ENCODE data around the gene TBL2. TPM values are rescaled to one million over a fixed set of nuclear protein-coding genes. Genes with fewer than 3 reads are reported as not detected.

TBL2 gene
- total and polyA plus RNA-seq, 10 of the 15 experiments (the other 5 are each of a cell fraction or from before 2014, with no cell fraction given) = 1.1 to 49.7 (median 26.7) TPM

DNA sequence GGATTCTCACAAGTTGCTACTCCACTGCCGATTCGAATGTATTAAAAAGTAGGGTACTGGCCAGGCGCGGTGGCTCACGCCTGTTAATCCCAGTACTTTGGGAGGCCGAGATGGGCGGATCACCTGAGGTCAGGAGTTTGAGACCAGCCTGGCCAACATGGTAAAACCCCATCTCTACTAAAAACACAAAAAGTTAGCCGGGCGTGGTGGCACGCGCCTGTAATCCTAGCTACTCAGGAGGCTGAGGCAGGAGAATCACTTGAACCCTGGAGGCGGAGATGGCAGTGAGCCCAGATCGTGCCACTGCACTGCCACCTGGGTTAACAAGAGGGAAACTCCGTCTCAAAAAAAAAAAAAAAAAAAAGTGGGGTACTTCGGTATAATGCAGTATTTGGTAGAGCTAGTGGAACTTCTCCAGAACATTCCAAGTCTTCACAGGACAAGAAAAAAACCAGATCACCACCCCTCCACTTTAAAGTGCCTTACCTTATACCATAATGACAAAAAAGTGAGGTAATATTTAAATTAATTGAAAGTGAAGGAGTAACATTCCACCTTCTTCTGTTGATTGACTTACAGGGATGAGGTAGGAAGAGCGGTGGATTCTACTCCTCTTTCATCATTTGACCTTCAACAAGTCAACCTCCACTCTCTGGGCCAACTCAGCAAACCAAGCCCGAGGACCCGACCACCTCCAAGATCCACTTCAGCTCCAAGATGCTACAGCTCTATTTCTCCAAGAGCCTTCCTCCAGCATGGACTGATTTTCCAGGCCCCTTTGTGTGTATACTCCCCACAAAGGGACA is 58.3 kb downstream of the TBL2 start:
- Histone ChIP-seq H3K27ac (ENCODE audit: control insufficient read depth, insufficient read depth) (peak overlapping the region; percentile 91), H3K4me1 (ENCODE audit: control insufficient read depth, insufficient read depth, low read length) (peaks cover 5% of the 10 kb centered on the region; the same call in 1 of the 2 replicates), H2AFZ (ENCODE audit: control insufficient read depth, low read depth, low read length) (no peak overlapping the region), H3K4me2 (ENCODE audit: control insufficient read depth, insufficient read depth) (peak overlapping the region; percentile 76), H3K79me2 (ENCODE audit: control insufficient read depth, insufficient read depth, low read length) (peaks cover 70% of the 10 kb centered on the region), H3K4me3 (peak overlapping the region; percentile 76), H3K36me3 (ENCODE audit: control insufficient read depth in 2 of 2, insufficient read depth in 2 of 2, low read length in 1 of 2) (peaks cover 7 to 16% of the 10 kb centered on the region in 2 experiments; a peak in 3 of 4 replicates), H3K9me3 (replicated peaks; ENCODE audit: control insufficient read depth, insufficient read depth, low read length) (no peaks in the 10 kb centered on the region; the same call in 2 of the 3 replicates), H4K20me1 (ENCODE audit: control insufficient read depth, insufficient read depth) (no peaks in the 10 kb centered on the region), H3K27me3 (replicated peaks in 1 of 2; ENCODE audit: control insufficient read depth in 2 of 2, insufficient read depth in 2 of 2, low read length in 1 of 2) (no peaks in the 10 kb centered on the region), H3K9ac (ENCODE audit: control insufficient read depth, insufficient read depth, low read length) (peak overlapping the region; percentile 80)
- ChIA-PET SMC1A (ENCODE audit: uncharacterized antibody, unreplicated experiment) (interaction anchor here (0.6 to 2.2 kb wide), 8 partner anchors 12 to 75 kb away, joined by 3 to 9 read pairs (median 3); partner anchors contain the start of genes BCL7B and TBL2), RAD21 (ENCODE audit: unreplicated experiment) (interaction anchor here (0.8 to 3.3 kb wide), 7 partner anchors 8 to 63 kb away, joined by 3 to 21 read pairs (median 4); partner anchors contain the start of genes BCL7B and TBL2), POLR2A (interaction anchor here (0.6 to 4.2 kb wide), 5 partner anchors 20 to 477 kb away, joined by 3 to 41 read pairs (median 3); partner anchors contain the start of genes BCL7B and TBL2), CTCF (interaction anchor here (0.6 to 1.8 kb wide), 9 partner anchors 8 to 213 kb away, joined by 3 to 9 read pairs (median 4); no protein-coding TSS in a partner anchor)
- BruUV-seq (replicated peaks) = no TSS peak
- in situ Hi-C loops (cut with MboI) = no loop called here
- TF ChIP-seq ZNF384 (IDR thresholded peaks at IDR 0.05; ENCODE audit: borderline replicate concordance, low read depth, low read length) = peak; percentile 35
- TF ChIP-seq SREBF2 (IDR thresholded peaks at IDR 0.05; ENCODE audit: low read length) = no peak
- TF ChIP-seq RAD21 (IDR thresholded peaks at IDR 0.05; ENCODE audit: insufficient read depth, low read depth, low read length) = no peak
- TF ChIP-seq BHLHE40 (IDR thresholded peaks at IDR 0.05; ENCODE audit: borderline replicate concordance in 1 of 2, low read depth in 2 of 2, low read length in 1 of 2) = 0 out of 4 replicates have a peak, but pooled peaks of 1 of the 2 experiments have one; percentile 13
- TF ChIP-seq, protein P1, sequence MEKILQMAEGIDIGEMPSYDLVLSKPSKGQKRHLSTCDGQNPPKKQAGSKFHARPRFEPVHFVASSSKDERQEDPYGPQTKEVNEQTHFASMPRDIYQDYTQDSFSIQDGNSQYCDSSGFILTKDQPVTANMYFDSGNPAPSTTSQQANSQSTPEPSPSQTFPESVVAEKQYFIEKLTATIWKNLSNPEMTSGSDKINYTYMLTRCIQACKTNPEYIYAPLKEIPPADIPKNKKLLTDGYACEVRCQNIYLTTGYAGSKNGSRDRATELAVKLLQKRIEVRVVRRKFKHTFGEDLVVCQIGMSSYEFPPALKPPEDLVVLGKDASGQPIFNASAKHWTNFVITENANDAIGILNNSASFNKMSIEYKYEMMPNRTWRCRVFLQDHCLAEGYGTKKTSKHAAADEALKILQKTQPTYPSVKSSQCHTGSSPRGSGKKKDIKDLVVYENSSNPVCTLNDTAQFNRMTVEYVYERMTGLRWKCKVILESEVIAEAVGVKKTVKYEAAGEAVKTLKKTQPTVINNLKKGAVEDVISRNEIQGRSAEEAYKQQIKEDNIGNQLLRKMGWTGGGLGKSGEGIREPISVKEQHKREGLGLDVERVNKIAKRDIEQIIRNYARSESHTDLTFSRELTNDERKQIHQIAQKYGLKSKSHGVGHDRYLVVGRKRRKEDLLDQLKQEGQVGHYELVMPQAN (conservative IDR thresholded peaks at IDR 0.05) = no peak
- TF ChIP-seq, protein P2, sequence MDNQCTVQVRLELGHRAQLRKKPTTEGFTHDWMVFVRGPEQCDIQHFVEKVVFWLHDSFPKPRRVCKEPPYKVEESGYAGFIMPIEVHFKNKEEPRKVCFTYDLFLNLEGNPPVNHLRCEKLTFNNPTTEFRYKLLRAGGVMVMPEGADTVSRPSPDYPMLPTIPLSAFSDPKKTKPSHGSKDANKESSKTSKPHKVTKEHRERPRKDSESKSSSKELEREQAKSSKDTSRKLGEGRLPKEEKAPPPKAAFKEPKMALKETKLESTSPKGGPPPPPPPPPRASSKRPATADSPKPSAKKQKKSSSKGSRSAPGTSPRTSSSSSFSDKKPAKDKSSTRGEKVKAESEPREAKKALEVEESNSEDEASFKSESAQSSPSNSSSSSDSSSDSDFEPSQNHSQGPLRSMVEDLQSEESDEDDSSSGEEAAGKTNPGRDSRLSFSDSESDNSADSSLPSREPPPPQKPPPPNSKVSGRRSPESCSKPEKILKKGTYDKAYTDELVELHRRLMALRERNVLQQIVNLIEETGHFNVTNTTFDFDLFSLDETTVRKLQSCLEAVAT (IDR thresholded peaks at IDR 0.05) = peak; percentile 51; the same call in 1 of the 2 replicates
- 30% methylated on average over 16 of the region's 18 CpGs for WGBS (ENCODE audit: insufficient coverage, insufficient replicate concordance, low lambda C conversion rate, missing lambda C conversion rate)
- FAIRE-seq (no peak), DNase-seq (ENCODE audit: low read depth, low spot score) (no peak), ATAC-seq (no peak)
- intact Hi-C loops (cut with micrococcal nuclease; ENCODE audit: unreplicated experiment) = loop anchor here (10.0 kb wide), 2 partner anchors 165 to 215 kb away; partner anchors contain the start of genes ABHD11, BUD23 and DNAJC30

Measured in GM12878 (cell line).